ENCODE data around the gene CHAC2. TPM values are rescaled to one million over a fixed set of nuclear protein-coding genes. Genes with fewer than 3 reads are reported as not detected.
A peak's percentile ranks its signal among the peaks of the same experiment; 100 is the strongest.

The CHAC2 gene
- total and polyA plus RNA-seq, 9 of the 15 experiments (the other 6 are each of a cell fraction or from before 2014, with no cell fraction given), result 9.8 to 35.6 (median 18.2) TPM

DNA sequence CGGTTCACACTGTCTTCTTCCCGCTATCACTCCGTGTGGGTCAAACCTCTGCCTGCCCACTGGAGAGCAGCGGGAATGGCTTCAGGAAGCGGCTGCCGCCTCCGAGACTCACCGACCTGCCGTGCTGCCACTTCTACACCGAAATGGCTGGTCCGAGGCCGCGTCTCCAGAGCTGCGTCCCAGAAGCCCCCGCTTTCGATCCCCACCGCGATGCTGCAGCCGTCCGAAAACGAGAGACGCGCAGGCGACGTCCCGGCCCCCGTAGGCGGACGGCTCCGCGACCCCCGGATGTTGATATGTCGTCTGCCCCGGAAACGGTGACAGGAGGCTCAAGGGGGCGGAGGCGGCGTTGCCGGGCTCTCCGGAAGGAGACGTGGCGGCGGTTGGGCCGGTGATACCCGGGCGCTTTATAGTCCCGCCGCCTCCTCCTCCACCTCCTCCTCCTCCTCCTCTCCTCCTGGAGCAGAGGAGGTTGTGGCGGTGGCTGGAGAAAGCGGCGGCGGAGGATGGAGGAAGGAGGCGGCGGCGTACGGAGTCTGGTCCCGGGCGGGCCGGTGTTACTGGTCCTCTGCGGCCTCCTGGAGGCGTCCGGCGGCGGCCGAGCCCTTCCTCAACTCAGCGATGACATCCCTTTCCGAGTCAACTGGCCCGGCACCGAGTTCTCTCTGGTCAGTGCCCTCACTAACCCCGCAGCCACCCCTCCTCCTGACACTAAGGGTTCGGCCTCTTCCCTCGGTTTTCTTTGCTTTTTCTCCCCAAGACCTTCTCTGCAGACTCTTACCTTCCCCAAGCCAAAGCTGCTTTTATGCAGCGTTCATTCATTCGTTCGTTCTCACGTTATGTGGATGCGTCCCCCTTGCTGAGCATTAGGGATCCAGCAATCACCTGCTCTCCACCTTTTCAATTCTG lies 19.4 kb downstream of the CHAC2 start, which contains the start of the genes ASB3 and ERLEC1 (continued):
- TF ChIP-seq, protein P1, sequence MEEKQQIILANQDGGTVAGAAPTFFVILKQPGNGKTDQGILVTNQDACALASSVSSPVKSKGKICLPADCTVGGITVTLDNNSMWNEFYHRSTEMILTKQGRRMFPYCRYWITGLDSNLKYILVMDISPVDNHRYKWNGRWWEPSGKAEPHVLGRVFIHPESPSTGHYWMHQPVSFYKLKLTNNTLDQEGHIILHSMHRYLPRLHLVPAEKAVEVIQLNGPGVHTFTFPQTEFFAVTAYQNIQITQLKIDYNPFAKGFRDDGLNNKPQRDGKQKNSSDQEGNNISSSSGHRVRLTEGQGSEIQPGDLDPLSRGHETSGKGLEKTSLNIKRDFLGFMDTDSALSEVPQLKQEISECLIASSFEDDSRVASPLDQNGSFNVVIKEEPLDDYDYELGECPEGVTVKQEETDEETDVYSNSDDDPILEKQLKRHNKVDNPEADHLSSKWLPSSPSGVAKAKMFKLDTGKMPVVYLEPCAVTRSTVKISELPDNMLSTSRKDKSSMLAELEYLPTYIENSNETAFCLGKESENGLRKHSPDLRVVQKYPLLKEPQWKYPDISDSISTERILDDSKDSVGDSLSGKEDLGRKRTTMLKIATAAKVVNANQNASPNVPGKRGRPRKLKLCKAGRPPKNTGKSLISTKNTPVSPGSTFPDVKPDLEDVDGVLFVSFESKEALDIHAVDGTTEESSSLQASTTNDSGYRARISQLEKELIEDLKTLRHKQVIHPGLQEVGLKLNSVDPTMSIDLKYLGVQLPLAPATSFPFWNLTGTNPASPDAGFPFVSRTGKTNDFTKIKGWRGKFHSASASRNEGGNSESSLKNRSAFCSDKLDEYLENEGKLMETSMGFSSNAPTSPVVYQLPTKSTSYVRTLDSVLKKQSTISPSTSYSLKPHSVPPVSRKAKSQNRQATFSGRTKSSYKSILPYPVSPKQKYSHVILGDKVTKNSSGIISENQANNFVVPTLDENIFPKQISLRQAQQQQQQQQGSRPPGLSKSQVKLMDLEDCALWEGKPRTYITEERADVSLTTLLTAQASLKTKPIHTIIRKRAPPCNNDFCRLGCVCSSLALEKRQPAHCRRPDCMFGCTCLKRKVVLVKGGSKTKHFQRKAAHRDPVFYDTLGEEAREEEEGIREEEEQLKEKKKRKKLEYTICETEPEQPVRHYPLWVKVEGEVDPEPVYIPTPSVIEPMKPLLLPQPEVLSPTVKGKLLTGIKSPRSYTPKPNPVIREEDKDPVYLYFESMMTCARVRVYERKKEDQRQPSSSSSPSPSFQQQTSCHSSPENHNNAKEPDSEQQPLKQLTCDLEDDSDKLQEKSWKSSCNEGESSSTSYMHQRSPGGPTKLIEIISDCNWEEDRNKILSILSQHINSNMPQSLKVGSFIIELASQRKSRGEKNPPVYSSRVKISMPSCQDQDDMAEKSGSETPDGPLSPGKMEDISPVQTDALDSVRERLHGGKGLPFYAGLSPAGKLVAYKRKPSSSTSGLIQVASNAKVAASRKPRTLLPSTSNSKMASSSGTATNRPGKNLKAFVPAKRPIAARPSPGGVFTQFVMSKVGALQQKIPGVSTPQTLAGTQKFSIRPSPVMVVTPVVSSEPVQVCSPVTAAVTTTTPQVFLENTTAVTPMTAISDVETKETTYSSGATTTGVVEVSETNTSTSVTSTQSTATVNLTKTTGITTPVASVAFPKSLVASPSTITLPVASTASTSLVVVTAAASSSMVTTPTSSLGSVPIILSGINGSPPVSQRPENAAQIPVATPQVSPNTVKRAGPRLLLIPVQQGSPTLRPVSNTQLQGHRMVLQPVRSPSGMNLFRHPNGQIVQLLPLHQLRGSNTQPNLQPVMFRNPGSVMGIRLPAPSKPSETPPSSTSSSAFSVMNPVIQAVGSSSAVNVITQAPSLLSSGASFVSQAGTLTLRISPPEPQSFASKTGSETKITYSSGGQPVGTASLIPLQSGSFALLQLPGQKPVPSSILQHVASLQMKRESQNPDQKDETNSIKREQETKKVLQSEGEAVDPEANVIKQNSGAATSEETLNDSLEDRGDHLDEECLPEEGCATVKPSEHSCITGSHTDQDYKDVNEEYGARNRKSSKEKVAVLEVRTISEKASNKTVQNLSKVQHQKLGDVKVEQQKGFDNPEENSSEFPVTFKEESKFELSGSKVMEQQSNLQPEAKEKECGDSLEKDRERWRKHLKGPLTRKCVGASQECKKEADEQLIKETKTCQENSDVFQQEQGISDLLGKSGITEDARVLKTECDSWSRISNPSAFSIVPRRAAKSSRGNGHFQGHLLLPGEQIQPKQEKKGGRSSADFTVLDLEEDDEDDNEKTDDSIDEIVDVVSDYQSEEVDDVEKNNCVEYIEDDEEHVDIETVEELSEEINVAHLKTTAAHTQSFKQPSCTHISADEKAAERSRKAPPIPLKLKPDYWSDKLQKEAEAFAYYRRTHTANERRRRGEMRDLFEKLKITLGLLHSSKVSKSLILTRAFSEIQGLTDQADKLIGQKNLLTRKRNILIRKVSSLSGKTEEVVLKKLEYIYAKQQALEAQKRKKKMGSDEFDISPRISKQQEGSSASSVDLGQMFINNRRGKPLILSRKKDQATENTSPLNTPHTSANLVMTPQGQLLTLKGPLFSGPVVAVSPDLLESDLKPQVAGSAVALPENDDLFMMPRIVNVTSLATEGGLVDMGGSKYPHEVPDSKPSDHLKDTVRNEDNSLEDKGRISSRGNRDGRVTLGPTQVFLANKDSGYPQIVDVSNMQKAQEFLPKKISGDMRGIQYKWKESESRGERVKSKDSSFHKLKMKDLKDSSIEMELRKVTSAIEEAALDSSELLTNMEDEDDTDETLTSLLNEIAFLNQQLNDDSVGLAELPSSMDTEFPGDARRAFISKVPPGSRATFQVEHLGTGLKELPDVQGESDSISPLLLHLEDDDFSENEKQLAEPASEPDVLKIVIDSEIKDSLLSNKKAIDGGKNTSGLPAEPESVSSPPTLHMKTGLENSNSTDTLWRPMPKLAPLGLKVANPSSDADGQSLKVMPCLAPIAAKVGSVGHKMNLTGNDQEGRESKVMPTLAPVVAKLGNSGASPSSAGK (IDR thresholded peaks at IDR 0.05), result no peak
- TF ChIP-seq NFIC (IDR thresholded peaks at IDR 0.05) (peak; percentile 31), MTA3 (IDR thresholded peaks at IDR 0.05; ENCODE audit: borderline replicate concordance) (peak; percentile 99), GATA2 (CRISPR knock-in tag; IDR thresholded peaks at IDR 0.05) (0 out of 2 replicates have a peak, but pooled peaks have one; percentile 9), LCOR (CRISPR knock-in tag; IDR thresholded peaks at IDR 0.05) (peak; percentile 86; the same call in 1 of the 2 replicates), SIN3B (IDR thresholded peaks at IDR 0.05; ENCODE audit: low read depth) (peak; percentile 83), JUN (IDR thresholded peaks at IDR 0.05; ENCODE audit: borderline replicate concordance, low read depth, low read length) (no peak), JUN (CRISPR knock-in tag; IDR thresholded peaks at IDR 0.05; ENCODE audit: borderline replicate concordance) (no peak), KHSRP (IDR thresholded peaks at IDR 0.05) (no peak), NBN (IDR thresholded peaks at IDR 0.05; ENCODE audit: low read depth) (peak; percentile 14; the same call in 1 of the 2 replicates), TBL1XR1 (IDR thresholded peaks at IDR 0.05; ENCODE audit: low read length in 2 of 2) (peak in 1 of 2 experiments; percentile 20; a peak in 1 of 4 replicates), POLR2H (tag; IDR thresholded peaks at IDR 0.05; ENCODE audit: low read depth) (no peak), ZFPM2 (CRISPR knock-in tag; IDR thresholded peaks at IDR 0.05) (no peak)
- TF ChIP-seq, protein P2, sequence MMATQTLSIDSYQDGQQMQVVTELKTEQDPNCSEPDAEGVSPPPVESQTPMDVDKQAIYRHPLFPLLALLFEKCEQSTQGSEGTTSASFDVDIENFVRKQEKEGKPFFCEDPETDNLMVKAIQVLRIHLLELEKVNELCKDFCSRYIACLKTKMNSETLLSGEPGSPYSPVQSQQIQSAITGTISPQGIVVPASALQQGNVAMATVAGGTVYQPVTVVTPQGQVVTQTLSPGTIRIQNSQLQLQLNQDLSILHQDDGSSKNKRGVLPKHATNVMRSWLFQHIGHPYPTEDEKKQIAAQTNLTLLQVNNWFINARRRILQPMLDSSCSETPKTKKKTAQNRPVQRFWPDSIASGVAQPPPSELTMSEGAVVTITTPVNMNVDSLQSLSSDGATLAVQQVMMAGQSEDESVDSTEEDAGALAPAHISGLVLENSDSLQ (IDR thresholded peaks at IDR 0.05), result peak; percentile 70

All from K562 (cell line).